Testis (tissue), 3 donors: ENCODE measurements around the gene ENTPD7. TPM values are rescaled to one million over a fixed set of nuclear protein-coding genes. Genes with fewer than 3 reads are reported as not detected.

Experiments used
- DNase-seq: peaks from one replicate; pipeline ENCODE4 v3.0.0-alpha.2; 2019
- H3K27ac ChIP-seq, 2 donors: fragments of 200-600 bp; sonication (generic); one replicate each; pipeline ENCODE4 v1.5.1; 2019
- H3K27me3 ChIP-seq: fragments of 200-600 bp; sonication (generic); one replicate; pipeline ENCODE4 v1.5.1; 2019
- H3K36me3 ChIP-seq: fragments of 200-600 bp; sonication (generic); one replicate; pipeline ENCODE4 v1.5.1; 2017; ENCODE audit warnings: low read depth; ENCODE audit errors: missing control alignments
- H3K4me1 ChIP-seq: fragments of 200-600 bp; sonication (generic); one replicate; pipeline ENCODE4 v1.5.1; 2019
- H3K4me3 ChIP-seq, 2 donors: fragments of 200-600 bp; sonication (generic); one replicate each; pipeline ENCODE4 v1.5.1; 2017 to 2019
- H3K9me3 ChIP-seq: fragments of 200-600 bp; sonication (generic); one replicate; pipeline ENCODE4 v1.5.1; 2017
- POLR2A ChIP-seq: fragments of 450-650 bp; IDR thresholded peaks from one replicate; pipeline ENCODE4 v1.6.1; 2017; ENCODE audit warnings: antibody characterized with exemption, mild to moderate bottlenecking, moderate library complexity
- WGBS, 2 donors: methylation state at CpG; one replicate each; pipeline ENCODE4 v1.1.5; 2018; 5-methylcytosine and 5-hydroxymethylcytosine counted together
- intact Hi-C: fragments of 100-400 bp; cut with DNase I; formaldehyde crosslinking; loops from one replicate; pipeline ENCODE4 v1.15.1; 2023; ENCODE audit warnings: low total_unique reads
- polyA plus RNA-seq: library from polyadenylated mRNA; stranded (reverse); fragments of 350-450 nt; fragmentation: Illumina TruSeq; extraction: RNeasy Lipid Tissue Mini Kit (QIAGEN cat#74804); gene quantifications from one replicate; pipeline ENCODE4 v1.2.3, GENCODE V29; 2014; ENCODE audit warnings: low read depth, low replicate concordance; ENCODE audit not compliant: insufficient read depth
- total RNA-seq, 2 donors: library from RNA; depleted of rRNA; stranded (reverse); fragments of >200 nt; gene quantifications; one replicate each; pipeline ENCODE4 v1.2.3, GENCODE V29; 2016
- TF ChIP-seq, protein P1 (sequence below), 3 experiments: fragments of 450-650 bp in 2 of 3; fragments of 200-600 bp in 1 of 3; sonication (generic) in 1 of 3; IDR thresholded peaks; one replicate each; pipeline ENCODE4 v1.5.1; 2016 to 2019; ENCODE audit warnings: antibody characterized with exemption in 3 of 3, mild to moderate bottlenecking in 2 of 3, moderate library complexity in 1 of 3

Gene ENTPD7
- total and polyA plus RNA-seq, 3 donors from 2014 or later: 4.0 to 6.3 (median 5.0) TPM

DNA sequence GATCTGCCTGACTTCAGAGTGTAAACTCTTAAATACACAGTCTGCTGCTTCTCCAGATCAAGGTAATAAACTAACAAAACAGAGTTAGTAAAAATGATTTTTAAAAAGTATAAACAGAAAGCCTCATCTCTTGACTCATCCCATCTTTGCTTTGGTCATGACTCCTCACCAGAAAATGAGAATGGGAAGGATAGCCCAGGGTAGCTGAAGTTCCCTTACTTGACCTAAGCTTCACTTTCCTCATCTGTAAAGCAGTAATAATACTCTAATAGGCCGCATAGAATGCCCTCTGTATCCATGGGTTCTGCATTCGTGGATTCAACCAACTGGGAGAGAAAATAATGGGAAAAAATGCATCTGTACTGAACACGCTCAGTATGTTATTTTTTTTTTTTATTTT is 27.8 kb upstream of the ENTPD7 start:
- intact Hi-C loops: no loop called here
- no peak overlapping the region for H3K27ac ChIP-seq
- WGBS, 2 donors: 89 to 91% methylated on average over 3 of the region's 3 CpGs
- no peaks in the 10 kb centered on the region for H3K27me3 ChIP-seq
- no peaks in the 10 kb centered on the region for H3K9me3 ChIP-seq
- no peaks in the 10 kb centered on the region for H3K36me3 ChIP-seq
- H3K4me1 ChIP-seq: no peaks in the 10 kb centered on the region
- no peak for DNase-seq
- no peak overlapping the region for H3K4me3 ChIP-seq
- TF ChIP-seq POLR2A: no peak
- TF ChIP-seq, protein P1, sequence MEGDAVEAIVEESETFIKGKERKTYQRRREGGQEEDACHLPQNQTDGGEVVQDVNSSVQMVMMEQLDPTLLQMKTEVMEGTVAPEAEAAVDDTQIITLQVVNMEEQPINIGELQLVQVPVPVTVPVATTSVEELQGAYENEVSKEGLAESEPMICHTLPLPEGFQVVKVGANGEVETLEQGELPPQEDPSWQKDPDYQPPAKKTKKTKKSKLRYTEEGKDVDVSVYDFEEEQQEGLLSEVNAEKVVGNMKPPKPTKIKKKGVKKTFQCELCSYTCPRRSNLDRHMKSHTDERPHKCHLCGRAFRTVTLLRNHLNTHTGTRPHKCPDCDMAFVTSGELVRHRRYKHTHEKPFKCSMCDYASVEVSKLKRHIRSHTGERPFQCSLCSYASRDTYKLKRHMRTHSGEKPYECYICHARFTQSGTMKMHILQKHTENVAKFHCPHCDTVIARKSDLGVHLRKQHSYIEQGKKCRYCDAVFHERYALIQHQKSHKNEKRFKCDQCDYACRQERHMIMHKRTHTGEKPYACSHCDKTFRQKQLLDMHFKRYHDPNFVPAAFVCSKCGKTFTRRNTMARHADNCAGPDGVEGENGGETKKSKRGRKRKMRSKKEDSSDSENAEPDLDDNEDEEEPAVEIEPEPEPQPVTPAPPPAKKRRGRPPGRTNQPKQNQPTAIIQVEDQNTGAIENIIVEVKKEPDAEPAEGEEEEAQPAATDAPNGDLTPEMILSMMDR (IDR thresholded peaks at IDR 0.05): no peak

DNA sequence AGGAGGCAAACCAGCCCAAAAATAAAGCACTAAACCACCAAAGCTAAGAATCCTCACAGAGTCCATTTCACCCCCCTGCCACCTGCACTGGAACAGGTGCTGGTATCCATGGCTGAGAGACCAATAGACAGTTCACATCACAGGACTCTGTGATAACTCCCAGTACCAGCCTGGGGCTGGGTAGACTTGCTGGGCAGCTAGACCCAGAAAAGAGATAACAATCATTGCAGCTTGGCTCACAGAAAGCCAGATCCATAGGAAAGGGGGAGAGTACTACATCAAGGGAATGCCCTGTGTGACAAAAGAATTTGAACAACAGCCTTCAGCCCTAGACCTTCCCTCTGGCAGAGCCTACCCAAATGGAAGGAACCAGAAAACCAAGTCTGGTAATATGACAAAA is 25.5 kb upstream of the ENTPD7 start:
- Histone ChIP-seq H3K27me3 (no peaks in the 10 kb centered on the region), H3K4me1 (no peaks in the 10 kb centered on the region), H3K36me3 (no peaks in the 10 kb centered on the region), H3K4me3 (no peak overlapping the region), H3K9me3 (no peaks in the 10 kb centered on the region), H3K27ac (no peak overlapping the region)
- intact Hi-C loops: no loop called here
- TF ChIP-seq, protein P1 (IDR thresholded peaks at IDR 0.05): no peak
- TF ChIP-seq POLR2A: no peak
- DNase-seq: no peak

DNA sequence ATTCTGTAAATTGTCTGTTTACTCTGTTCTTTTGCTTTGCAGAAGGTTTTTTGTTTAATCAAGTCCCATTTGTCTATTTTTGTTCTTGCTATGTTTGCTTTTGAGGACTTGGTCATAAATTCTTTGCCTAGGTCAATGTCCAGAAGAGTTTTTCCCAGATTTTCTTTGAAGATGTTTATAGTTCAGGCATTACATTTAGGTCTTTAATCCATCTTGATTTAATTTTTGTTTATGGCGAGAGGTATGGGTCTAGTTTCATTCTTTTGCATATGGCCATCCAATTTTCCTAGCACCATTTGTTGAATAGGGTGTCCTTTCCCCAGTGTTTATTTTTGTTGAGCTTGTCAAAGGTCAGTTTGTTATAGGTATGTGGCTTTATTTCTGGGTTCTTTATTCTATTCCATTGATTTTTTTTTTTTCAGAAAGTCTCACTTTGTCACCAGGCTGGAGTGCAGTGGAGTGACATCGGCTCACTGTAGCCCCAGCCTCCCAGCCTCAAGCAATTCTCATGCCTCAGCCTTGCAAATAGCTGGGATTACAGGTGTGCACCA is 11.6 kb upstream of the ENTPD7 start:
- WGBS, 2 donors: 92 to 93% methylated on average over 2 of the region's 2 CpGs

DNA sequence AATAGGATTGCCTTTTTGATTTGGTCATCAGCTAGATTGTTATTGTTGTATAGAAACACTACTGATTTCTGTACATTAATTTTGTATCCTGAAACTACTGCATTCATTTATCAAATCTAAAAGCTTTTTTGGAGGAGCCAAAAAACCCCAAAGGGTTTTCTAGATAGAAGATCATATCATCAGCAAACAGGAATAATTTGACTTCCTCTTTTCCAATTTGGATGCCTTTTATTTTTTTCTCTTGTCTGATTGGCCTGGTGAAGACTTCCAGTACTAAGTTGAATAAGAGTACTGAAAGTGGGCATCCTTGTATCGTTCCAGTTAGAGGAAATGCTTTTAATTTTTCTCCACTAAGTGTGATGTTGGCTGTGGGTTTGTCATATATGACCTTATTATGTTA is 10.6 kb upstream of the ENTPD7 start:
- no peaks in the 10 kb centered on the region for H3K36me3 ChIP-seq
- no peaks in the 10 kb centered on the region for H3K4me1 ChIP-seq
- intact Hi-C loops: no loop called here
- WGBS, 2 donors: 0% methylated on average over 1 of the region's 1 CpG
- no peak overlapping the region for H3K4me3 ChIP-seq
- H3K9me3 ChIP-seq: no peaks in the 10 kb centered on the region
- H3K27me3 ChIP-seq: no peaks in the 10 kb centered on the region
- no peak overlapping the region for H3K27ac ChIP-seq
- no peak for DNase-seq
- TF ChIP-seq, protein P1 (IDR thresholded peaks at IDR 0.05): no peak
- TF ChIP-seq POLR2A: no peak

More for the DNA sequence above, 11.6 kb upstream of the ENTPD7 start:
- TF ChIP-seq POLR2A: no peak
- TF ChIP-seq, protein P1 (IDR thresholded peaks at IDR 0.05): no peak
- H3K4me3 ChIP-seq: no peak overlapping the region
- H3K27me3 ChIP-seq: no peaks in the 10 kb centered on the region
- intact Hi-C loops: no loop called here
- DNase-seq: no peak
- H3K36me3 ChIP-seq: no peaks in the 10 kb centered on the region
- no peak overlapping the region for H3K27ac ChIP-seq
- no peaks in the 10 kb centered on the region for H3K9me3 ChIP-seq
- no peaks in the 10 kb centered on the region for H3K4me1 ChIP-seq

DNA sequence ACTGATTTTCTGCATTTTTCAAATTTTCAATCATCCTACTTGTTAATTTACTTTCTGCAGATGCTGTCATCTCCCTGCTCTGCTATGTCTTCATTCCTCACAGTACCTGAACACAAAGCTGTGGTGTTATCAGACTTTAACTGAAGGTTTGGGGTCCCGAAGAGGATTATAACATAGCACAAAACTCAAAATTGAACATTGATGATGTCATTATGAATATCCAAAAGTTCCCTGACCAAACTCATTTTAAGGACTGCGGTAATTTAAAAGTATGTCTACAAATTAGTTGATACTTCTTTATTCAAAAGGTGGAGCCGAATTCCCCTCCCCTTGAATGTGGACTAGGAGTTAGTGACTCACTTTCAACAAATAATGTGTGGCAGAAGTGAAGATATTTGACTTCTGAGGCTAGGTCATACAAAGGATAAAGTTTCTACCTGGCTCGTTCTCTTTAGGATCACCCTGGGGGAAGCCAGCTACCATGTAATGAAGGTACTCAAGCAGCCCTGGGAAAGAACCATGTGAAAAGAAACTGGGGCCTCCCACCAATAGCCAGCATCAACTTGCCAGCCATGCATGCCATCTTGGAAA is 6.4 kb upstream of the ENTPD7 start:
- no peak for DNase-seq
- intact Hi-C loops: no loop called here
- no peak for TF ChIP-seq POLR2A
- TF ChIP-seq, protein P1 (IDR thresholded peaks at IDR 0.05): no peak
- 93 to 97% methylated on average over 4 of the region's 4 CpGs for WGBS, 2 donors
- no peak overlapping the region for H3K27ac ChIP-seq
- no peaks in the 10 kb centered on the region for H3K36me3 ChIP-seq
- H3K4me1 ChIP-seq: no peaks in the 10 kb centered on the region
- H3K27me3 ChIP-seq: no peaks in the 10 kb centered on the region
- no peak overlapping the region for H3K4me3 ChIP-seq
- no peaks in the 10 kb centered on the region for H3K9me3 ChIP-seq
